K562 (cell line): ENCODE measurements around the gene C20orf141. TPM values are rescaled to one million over a fixed set of nuclear protein-coding genes. Genes with fewer than 3 reads are reported as not detected.

Experiments used
- ATAC-seq: fragments of 200-7000 bp; cut with Tn5 transposase; 3 replicates; pipeline ENCODE4 v1.9.1; 2020; ENCODE audit warnings: moderate library complexity
- BruUV-seq: library from RNA; stranded (reverse); fragments of 400-500 nt; replicated peaks from 2 replicates; lab custom pipeline; 2021; lab: Mats Ljungman, UMichigan
- CTCF ChIA-PET: fragments of 300-600 bp; formaldehyde crosslinking; extraction: SDS; loops from one replicate; lab custom pipeline; 2021; ENCODE audit warnings: low intra/inter-chr PET ratio; lab: Yijun Ruan, JAX
- POLR2A ChIA-PET: fragments of 300-600, 350-650 bp; sonication (Branson Sonifier 250); formaldehyde crosslinking; extraction: SDS; loops from one replicate; lab custom pipeline; 2021; ENCODE audit warnings: antibody characterized with exemption, inconsistent platforms; lab: Yijun Ruan, JAX
- DNase-seq, 4 experiments: peaks; one replicate each; pipeline versions ENCODE4 v3.0.0 to v3.0.0-alpha.2; 2011 to 2018; ENCODE audit warnings: low spot score in 3 of 4, mixed read lengths in 3 of 4; ENCODE audit errors: extremely low read depth in 1 of 4
- FAIRE-seq: peaks from 2 replicates; lab custom pipeline; 2011; peaks lifted over from hg19 to GRCh38; lab: Jason Lieb, UNC
- H2AFZ ChIP-seq: 2 replicates; pipeline ENCODE4 v1.6.0; 2011; ENCODE audit warnings: low read depth, low read length, control low read depth, inconsistent platforms
- H3K27ac ChIP-seq: fragments of 200-600 bp; 3 replicates; pipeline ENCODE4 v1.8.0; 2011; ENCODE audit warnings: low read depth, mild to moderate bottlenecking, control low read depth, inconsistent platforms, low read length, moderate library complexity, mixed read lengths; ENCODE audit errors: extremely low read depth
- H3K27me3 ChIP-seq, 2 experiments: fragments of 300-600 bp in 1 of 2; 2 replicates in 1 of 2; 3 replicates in 1 of 2; pipeline versions ENCODE4 v1.6.0 to v1.8.0; 2011; ENCODE audit warnings: inconsistent platforms in 2 of 2, low read length in 2 of 2, mild to moderate bottlenecking in 1 of 2, mixed read lengths in 1 of 2, moderate library complexity in 1 of 2; ENCODE audit not compliant: control insufficient read depth in 2 of 2, insufficient read depth in 2 of 2
- H3K36me3 ChIP-seq: fragments of 300-600 bp; 3 replicates; pipeline ENCODE4 v1.8.0; 2011; ENCODE audit warnings: mild to moderate bottlenecking, low read length, inconsistent platforms; ENCODE audit not compliant: control insufficient read depth, insufficient read depth
- H3K4me1 ChIP-seq, 2 experiments: fragments of 200-600 bp in 1 of 2; replicated peaks in 1 of 2; 2 replicates in 1 of 2; 3 replicates in 1 of 2; pipeline versions ENCODE4 v1.5.1 to v1.8.0; 2011; ENCODE audit warnings: inconsistent platforms in 2 of 2, low read length in 2 of 2, mild to moderate bottlenecking in 1 of 2, mixed read lengths in 1 of 2, moderate library complexity in 1 of 2; ENCODE audit not compliant: control insufficient read depth in 2 of 2, insufficient read depth in 2 of 2
- H3K4me2 ChIP-seq: 2 replicates; pipeline ENCODE4 v1.6.1; 2011; ENCODE audit warnings: low read length, control low read depth, inconsistent platforms, mixed read lengths; ENCODE audit not compliant: insufficient read depth
- H3K4me3 ChIP-seq: fragments of 200-600 bp; sonication (generic), shearing (Covaris generic); 2 replicates; pipeline ENCODE4 v1.5.1; 2016; ENCODE audit warnings: control low read depth, inconsistent platforms
- H3K79me2 ChIP-seq: fragments of 200-600 bp; 3 replicates; pipeline ENCODE4 v1.8.0; 2011; ENCODE audit warnings: low read length, inconsistent platforms; ENCODE audit not compliant: control insufficient read depth, insufficient read depth
- H3K9ac ChIP-seq, 2 experiments: 2 replicates each; pipeline versions ENCODE4 v1.6.0 to v1.6.1; 2011; ENCODE audit warnings: low read depth in 2 of 2, low read length in 2 of 2, control low read depth in 1 of 2, inconsistent platforms in 1 of 2, mild to moderate bottlenecking in 1 of 2, mixed read lengths in 1 of 2; ENCODE audit not compliant: insufficient read depth in 1 of 2
- H3K9me1 ChIP-seq: one replicate; pipeline ENCODE4 v1.6.0; 2011; ENCODE audit warnings: inconsistent platforms, mild to moderate bottlenecking, low read length, moderate library complexity; ENCODE audit not compliant: control insufficient read depth, insufficient read depth
- H3K9me3 ChIP-seq: replicated peaks from 2 replicates; pipeline ENCODE4 v1.5.1; 2011; ENCODE audit warnings: low read depth, low read length, inconsistent platforms; ENCODE audit not compliant: control insufficient read depth, insufficient read depth
- H4K20me1 ChIP-seq: replicated peaks from 2 replicates; pipeline ENCODE4 v1.6.1; 2011; ENCODE audit warnings: low read length, inconsistent platforms, mixed read lengths; ENCODE audit not compliant: control insufficient read depth, insufficient read depth
- HDAC3 ChIP-seq: fragments of 450-650 bp; IDR thresholded peaks from 2 replicates; pipeline ENCODE4 v1.6.1; 2018; ENCODE audit warnings: borderline replicate concordance, mild to moderate bottlenecking, moderate library complexity; ENCODE audit not compliant: partially characterized antibody
- MECOM ChIP-seq: fragments of 250-450 bp; sonication (Bioruptor Pico); IDR thresholded peaks from 2 replicates; pipeline ENCODE4 v1.8.0; 2022; ENCODE audit warnings: inconsistent platforms
- ZNF354B ChIP-seq: fragments of 250-450 bp; sonication (Bioruptor Pico); IDR thresholded peaks from 2 replicates; pipeline ENCODE4 v1.4.0; 2020
- WGBS: fragments of 100-300 bp; shearing (Covaris generic); methylation state at CpG from one replicate; pipeline ENCODE4 v1.1.6; 2016; ENCODE audit warnings: low coverage, mixed read lengths; ENCODE audit not compliant: insufficient coverage; ENCODE audit errors: missing lambda C conversion rate; 5-methylcytosine and 5-hydroxymethylcytosine counted together
- in situ Hi-C: fragments of 300-500 bp; cut with MboI; formaldehyde crosslinking; loops from 4 replicates; pipeline ENCODE4 v1.15.0; 2018; ENCODE audit warnings: inconsistent platforms, mixed read lengths
- intact Hi-C: fragments of 100-400 bp; cut with micrococcal nuclease; formaldehyde crosslinking; loops from 2 replicates; pipeline ENCODE4 v1.14.2; 2022
- polyA plus RNA-seq, 8 experiments: library from polyadenylated mRNA; depleted of rRNA in 4 of 8; stranded (reverse) in 5 of 8; unstranded in 3 of 8; fragments of >200 nt; fragmentation: Nextera tagmentation in 2 of 8; fragmentation: Illumina TruSeq in 1 of 8; extraction: Ambion mirVana in 2 of 8; extraction: Trizol in 1 of 8; gene quantifications; 2 replicates each; pipeline versions ENCODE4 v1.2.1 to v1.2.3, GENCODE V29; 2011 to 2014; ENCODE audit warnings: inconsistent platforms in 1 of 8, missing spikeins in 1 of 8
- total RNA-seq, 7 experiments: library from RNA; depleted of rRNA in 6 of 7; stranded (reverse); fragments of >200 nt in 6 of 7; fragmentation: Illumina TruSeq in 2 of 7; extraction: Trizol in 2 of 7; gene quantifications; 2 replicates each; pipeline versions ENCODE4 v1.2.1 to v1.2.3, GENCODE V29; 2011 to 2021; ENCODE audit warnings: low replicate concordance in 1 of 7
- TF ChIP-seq, protein P1 (sequence below), 2 experiments: fragments of 450-650 bp in 1 of 2; sonication (generic) in 1 of 2; formaldehyde crosslinking; conservative IDR thresholded peaks; 2 replicates each; pipeline versions ENCODE4 v1.4.0 to v1.8.1; 2020 to 2022; ENCODE audit warnings: mild to moderate bottlenecking in 1 of 2, missing genetic modification reagents in 1 of 2

Gene C20orf141
- total and polyA plus RNA-seq, 9 of the 15 experiments (the other 6 are each of a cell fraction or from before 2014, with no cell fraction given) = not detected

DNA sequence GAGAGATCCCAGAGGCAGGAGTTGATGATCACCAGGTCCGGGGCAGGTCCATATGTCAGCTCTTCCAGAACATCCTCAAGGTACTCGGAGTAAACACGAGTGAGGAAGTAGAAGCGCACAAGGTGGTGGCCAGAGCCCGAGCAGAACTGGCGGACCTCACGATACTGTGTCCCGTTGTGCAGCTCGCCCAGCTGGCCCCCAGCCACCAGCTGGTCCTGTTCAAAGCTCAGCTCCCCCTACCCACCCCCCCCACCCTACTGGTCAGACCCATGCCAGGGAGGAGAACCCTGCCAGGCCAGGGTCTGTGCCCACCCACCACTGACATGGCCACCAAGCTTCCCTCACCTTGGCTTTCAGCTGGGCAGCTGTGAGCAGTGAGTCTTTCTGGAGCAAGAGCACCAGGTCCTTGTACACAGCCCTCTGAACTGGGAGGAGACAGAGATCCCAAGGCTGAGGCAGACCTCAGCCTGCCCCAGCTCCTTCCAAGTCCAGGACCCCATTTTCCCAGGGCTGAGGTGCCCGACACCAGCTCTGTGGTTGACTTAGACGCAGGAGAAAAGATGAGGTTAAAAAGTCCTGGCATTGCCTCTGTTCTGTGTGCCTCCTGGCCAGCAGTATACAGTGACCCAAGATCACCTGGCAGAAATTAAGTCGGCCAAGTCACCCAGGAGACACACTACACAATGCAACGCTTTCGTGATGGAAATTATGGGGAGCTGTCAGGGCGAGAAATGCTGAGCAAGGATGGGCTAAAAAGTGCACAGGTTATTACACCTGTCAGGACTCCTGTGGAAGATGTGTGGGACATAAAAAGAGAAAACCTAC lies 24.3 kb downstream of the C20orf141 start:
- intact Hi-C loops = no loop called here
- DNase-seq (peak in 1 of 4 experiments; percentile 0), ATAC-seq (no peak), FAIRE-seq (no peak)
- Histone ChIP-seq H3K27ac (no peak overlapping the region), H3K4me2 (no peak overlapping the region), H3K9ac (no peak overlapping the region; a peak in 1 of 4 replicates), H3K79me2 (peaks cover 3% of the 10 kb centered on the region; the same call in 1 of the 3 replicates), H3K4me1 (peaks cover 9 to 25% of the 10 kb centered on the region in 2 experiments; a peak in 4 of 5 replicates), H2AFZ (no peak overlapping the region), H3K9me3 (no peaks in the 10 kb centered on the region), H4K20me1 (no peaks in the 10 kb centered on the region), H3K9me1 (no peaks in the 10 kb centered on the region), H3K36me3 (no peaks in the 10 kb centered on the region), H3K4me3 (no peak overlapping the region), H3K27me3 (no peaks in the 10 kb centered on the region)
- 91% methylated on average over 7 of the region's 15 CpGs for WGBS
- TF ChIP-seq, protein P1, sequence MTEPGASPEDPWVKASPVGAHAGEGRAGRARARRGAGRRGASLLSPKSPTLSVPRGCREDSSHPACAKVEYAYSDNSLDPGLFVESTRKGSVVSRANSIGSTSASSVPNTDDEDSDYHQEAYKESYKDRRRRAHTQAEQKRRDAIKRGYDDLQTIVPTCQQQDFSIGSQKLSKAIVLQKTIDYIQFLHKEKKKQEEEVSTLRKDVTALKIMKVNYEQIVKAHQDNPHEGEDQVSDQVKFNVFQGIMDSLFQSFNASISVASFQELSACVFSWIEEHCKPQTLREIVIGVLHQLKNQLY (CRISPR knock-in tag; conservative IDR thresholded peaks at IDR 0.05) = no peak
- no peak for TF ChIP-seq ZNF354B (CRISPR knock-in tag)
- no peak for TF ChIP-seq MECOM
- no peak for TF ChIP-seq HDAC3
- POLR2A ChIA-PET = interaction anchor here (1.1 kb wide), 1 partner anchor 131 kb away, joined by 3 read pairs; no protein-coding TSS in a partner anchor
- TSS peak; percentile 47 for BruUV-seq
- CTCF ChIA-PET = no interaction called here
- in situ Hi-C loops = no loop called here
